SU-DHL-6 (cell line): Measurements from ENCODE around the gene ANKRD34A.

Experiments
- H2AFZ ChIP-seq: fragments of 200-600 bp; sonication (generic); 2 replicates; pipeline ENCODE4 v1.6.1; 2014; ENCODE audit warnings: low read depth, mild to moderate bottlenecking, moderate library complexity, mixed read lengths, antibody characterized with exemption, low read length; ENCODE audit not compliant: severe bottlenecking
- H3F3A ChIP-seq: fragments of 200-600 bp; shearing (Covaris generic); 2 replicates; pipeline ENCODE4 v1.6.0; 2016; ENCODE audit warnings: antibody characterized with exemption, mild to moderate bottlenecking; ENCODE audit not compliant: insufficient read depth
- H3K27ac ChIP-seq: fragments of 200-600 bp; sonication (generic); 2 replicates; pipeline ENCODE4 v1.5.1; 2016; ENCODE audit warnings: low read depth, mild to moderate bottlenecking, low read length, moderate library complexity, mixed read lengths
- H3K27me3 ChIP-seq: fragments of 200-600 bp; sonication (generic), shearing (Covaris generic); 2 replicates; pipeline ENCODE4 v1.6.0; 2014; ENCODE audit warnings: mild to moderate bottlenecking, low read length
- H3K36me3 ChIP-seq: fragments of 200-600 bp; sonication (generic); 2 replicates; pipeline ENCODE4 v1.6.1; 2014; ENCODE audit warnings: mild to moderate bottlenecking, low read length, mixed read lengths
- H3K4me2 ChIP-seq: fragments of 300-600, 200-600 bp; shearing (Covaris generic), sonication (generic); 2 replicates; pipeline ENCODE4 v1.6.0; 2014; ENCODE audit warnings: low read length, low read depth, mild to moderate bottlenecking; ENCODE audit not compliant: poor library complexity, severe bottlenecking
- H3K4me3 ChIP-seq: fragments of 200-600 bp; sonication (generic); 2 replicates; pipeline ENCODE4 v1.5.1; 2014; ENCODE audit warnings: antibody characterized with exemption, low read length, mild to moderate bottlenecking, mixed read lengths; ENCODE audit not compliant: insufficient read depth, poor library complexity, severe bottlenecking
- H3K79me2 ChIP-seq: fragments of 200-600 bp; sonication (generic); 2 replicates; pipeline ENCODE4 v1.6.1; 2014; ENCODE audit warnings: mild to moderate bottlenecking, low read length, moderate library complexity; ENCODE audit not compliant: insufficient read depth
- H3K9ac ChIP-seq: fragments of 200-600 bp; sonication (generic); 2 replicates; pipeline ENCODE4 v1.7.0; 2014; ENCODE audit warnings: mild to moderate bottlenecking, low read length
- H3K9me2 ChIP-seq: fragments of 200-600 bp; sonication (generic); replicated peaks from 2 replicates; pipeline ENCODE4 v1.6.1; 2014; ENCODE audit warnings: low read length; ENCODE audit not compliant: insufficient read depth
- H3K9me3 ChIP-seq: fragments of 200-600 bp; sonication (generic); 2 replicates; pipeline ENCODE4 v1.6.1; 2014; ENCODE audit warnings: low read length, mixed read lengths; ENCODE audit not compliant: insufficient read depth
- H4K20me1 ChIP-seq: fragments of 200-600 bp; sonication (generic); 2 replicates; pipeline ENCODE4 v1.6.1; 2014; ENCODE audit warnings: low read depth, mild to moderate bottlenecking, antibody characterized with exemption, low read length, moderate library complexity, mixed read lengths
- EZH2phosphoT487 ChIP-seq: fragments of 200-600 bp; sonication (generic), shearing (Covaris generic); conservative IDR thresholded peaks from 2 replicates; pipeline ENCODE4 v1.6.1; 2018; ENCODE audit warnings: mild to moderate bottlenecking, antibody characterized with exemption, low read length, moderate library complexity, mixed read lengths
- TF ChIP-seq, protein P1 (sequence below): fragments of 200-600 bp; sonication (generic); IDR thresholded peaks from one replicate; pipeline ENCODE4 v1.5.1; 2017; ENCODE audit warnings: antibody characterized with exemption, mild to moderate bottlenecking, low read length, moderate library complexity; ENCODE audit not compliant: insufficient read depth, poor library complexity, severe bottlenecking

ANKRD34A gene

DNA sequence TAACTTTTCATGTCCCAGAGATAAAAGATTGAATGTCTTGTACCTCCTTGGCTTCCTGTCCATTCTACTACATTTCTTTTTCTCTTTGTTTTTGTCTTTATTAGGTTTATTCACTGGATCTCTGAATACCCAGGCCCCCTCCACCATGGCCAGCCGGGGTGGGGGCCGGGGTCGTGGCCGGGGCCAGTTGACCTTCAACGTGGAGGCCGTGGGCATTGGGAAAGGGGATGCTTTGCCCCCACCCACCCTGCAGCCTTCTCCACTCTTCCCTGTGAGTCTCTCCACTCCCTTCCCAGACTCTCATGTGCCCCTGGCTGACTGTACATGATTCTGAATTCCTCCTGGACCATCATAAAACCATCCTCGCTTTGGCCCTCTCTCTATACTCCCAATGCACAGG lies 10.3 kb upstream of the ANKRD34A start:
- no peak overlapping the region for H2AFZ ChIP-seq
- H3K9me3 ChIP-seq, result no peaks in the 10 kb centered on the region
- H3K27me3 ChIP-seq, result no peaks in the 10 kb centered on the region
- no peak overlapping the region for H3K9ac ChIP-seq
- TF ChIP-seq, protein P1, sequence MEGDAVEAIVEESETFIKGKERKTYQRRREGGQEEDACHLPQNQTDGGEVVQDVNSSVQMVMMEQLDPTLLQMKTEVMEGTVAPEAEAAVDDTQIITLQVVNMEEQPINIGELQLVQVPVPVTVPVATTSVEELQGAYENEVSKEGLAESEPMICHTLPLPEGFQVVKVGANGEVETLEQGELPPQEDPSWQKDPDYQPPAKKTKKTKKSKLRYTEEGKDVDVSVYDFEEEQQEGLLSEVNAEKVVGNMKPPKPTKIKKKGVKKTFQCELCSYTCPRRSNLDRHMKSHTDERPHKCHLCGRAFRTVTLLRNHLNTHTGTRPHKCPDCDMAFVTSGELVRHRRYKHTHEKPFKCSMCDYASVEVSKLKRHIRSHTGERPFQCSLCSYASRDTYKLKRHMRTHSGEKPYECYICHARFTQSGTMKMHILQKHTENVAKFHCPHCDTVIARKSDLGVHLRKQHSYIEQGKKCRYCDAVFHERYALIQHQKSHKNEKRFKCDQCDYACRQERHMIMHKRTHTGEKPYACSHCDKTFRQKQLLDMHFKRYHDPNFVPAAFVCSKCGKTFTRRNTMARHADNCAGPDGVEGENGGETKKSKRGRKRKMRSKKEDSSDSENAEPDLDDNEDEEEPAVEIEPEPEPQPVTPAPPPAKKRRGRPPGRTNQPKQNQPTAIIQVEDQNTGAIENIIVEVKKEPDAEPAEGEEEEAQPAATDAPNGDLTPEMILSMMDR, result no peak
- TF ChIP-seq EZH2phosphoT487, result no peak
- H3K4me2 ChIP-seq, result no peak overlapping the region
- no peaks in the 10 kb centered on the region for H3K36me3 ChIP-seq
- no peak overlapping the region for H3K4me3 ChIP-seq
- H4K20me1 ChIP-seq, result no peaks in the 10 kb centered on the region
- H3K9me2 ChIP-seq, result no peaks in the 10 kb centered on the region
- H3F3A ChIP-seq, result 0 out of 2 replicates have a peak, but pooled peaks cover 3% of the 10 kb centered on the region
- H3K27ac ChIP-seq, result no peak overlapping the region
- no peaks in the 10 kb centered on the region for H3K79me2 ChIP-seq

DNA sequence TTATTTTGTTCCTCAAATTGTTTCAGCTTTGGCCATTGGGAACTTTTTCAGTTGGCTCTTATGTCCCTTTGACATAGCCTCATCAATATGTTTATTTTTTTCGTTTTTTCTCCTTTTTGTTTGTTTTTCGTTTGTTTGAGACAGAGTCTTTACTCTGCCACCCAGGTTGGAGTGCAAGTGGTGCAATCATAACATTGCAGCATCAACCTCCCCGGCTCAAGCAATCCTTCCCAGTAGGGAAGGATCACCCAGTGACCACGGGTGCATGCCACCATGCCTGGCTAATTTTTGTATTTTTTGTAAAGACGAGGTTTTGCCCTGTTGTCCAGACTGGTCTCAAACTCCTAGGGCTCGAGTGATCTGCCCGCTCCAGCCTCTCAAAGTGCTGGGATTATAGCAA lies 8.2 kb upstream of the ANKRD34A start:
- Histone ChIP-seq H3K9me2 (no peaks in the 10 kb centered on the region), H3K27me3 (no peaks in the 10 kb centered on the region), H3K4me2 (no peak overlapping the region), H3K79me2 (no peaks in the 10 kb centered on the region), H3K9me3 (no peaks in the 10 kb centered on the region), H3K4me3 (no peak overlapping the region), H3F3A (no peaks in the 10 kb centered on the region), H2AFZ (no peak overlapping the region), H4K20me1 (no peaks in the 10 kb centered on the region), H3K27ac (no peak overlapping the region), H3K9ac (no peak overlapping the region), H3K36me3 (no peaks in the 10 kb centered on the region)
- TF ChIP-seq, protein P1, result no peak
- no peak for TF ChIP-seq EZH2phosphoT487

DNA sequence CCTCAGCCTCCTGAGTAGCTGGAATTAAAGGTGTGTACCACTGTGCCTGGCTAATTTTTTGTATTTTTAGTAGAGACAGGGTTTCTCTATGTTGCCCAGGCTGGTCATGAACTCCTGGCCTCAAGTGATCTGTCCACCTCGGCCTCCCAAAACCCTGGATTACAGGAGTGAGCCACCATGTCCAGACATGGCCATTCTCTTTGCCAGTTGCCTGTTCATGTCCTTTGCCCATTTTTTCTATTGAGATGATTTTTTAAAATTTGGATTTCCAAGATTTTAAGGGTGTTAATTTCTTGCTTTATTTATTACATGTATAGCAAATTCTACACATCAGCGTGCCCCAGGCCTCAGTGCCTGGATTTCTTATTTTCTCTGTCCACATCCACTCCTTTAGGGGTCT lies 2.9 kb upstream of the ANKRD34A start:
- H4K20me1 ChIP-seq, result no peaks in the 10 kb centered on the region
- H2AFZ ChIP-seq, result no peak overlapping the region
- no peaks in the 10 kb centered on the region for H3K9me2 ChIP-seq
- no peaks in the 10 kb centered on the region for H3K36me3 ChIP-seq
- H3K27ac ChIP-seq, result no peak overlapping the region
- no peaks in the 10 kb centered on the region for H3K79me2 ChIP-seq
- H3K9me3 ChIP-seq, result no peaks in the 10 kb centered on the region
- no peak overlapping the region for H3K4me2 ChIP-seq
- no peak overlapping the region for H3K4me3 ChIP-seq
- peaks cover 11% of the 10 kb centered on the region; the same call in 1 of the 2 replicates for H3F3A ChIP-seq
- no peaks in the 10 kb centered on the region for H3K27me3 ChIP-seq
- H3K9ac ChIP-seq, result no peak overlapping the region
- no peak for TF ChIP-seq EZH2phosphoT487
- TF ChIP-seq, protein P1, result no peak
